HepG2 (cell line): ENCODE results near the gene DLX3. TPM values are rescaled to one million over a fixed set of nuclear protein-coding genes. Genes with fewer than 3 reads are reported as not detected.
A peak's percentile ranks its signal among the peaks of the same experiment; 100 is the strongest.

ENCODE experiments used
- CHD4 ChIP-seq: fragments of 200-600 bp; sonication (generic); IDR thresholded peaks from 2 replicates; pipeline ENCODE4 v1.7.0; 2017; ENCODE audit warnings: mild to moderate bottlenecking, low read length, borderline replicate concordance
- ETS1 ChIP-seq: sonication (generic); formaldehyde crosslinking; IDR thresholded peaks from 2 replicates; pipeline ENCODE4 v1.4.0; 2020; ENCODE audit warnings: missing genetic modification reagents
- GPN1 ChIP-seq: sonication (generic); formaldehyde crosslinking; IDR thresholded peaks from 2 replicates; pipeline ENCODE4 v1.5.1; 2020; ENCODE audit warnings: missing genetic modification reagents, borderline replicate concordance
- HNRNPK ChIP-seq: fragments of 200-400 bp; formaldehyde crosslinking; IDR thresholded peaks from 2 replicates; pipeline ENCODE4 v1.6.1; 2018; ENCODE audit warnings: low read length, low read depth, moderate library complexity, mild to moderate bottlenecking; ENCODE audit not compliant: poor library complexity, severe bottlenecking
- IKZF4 ChIP-seq: sonication (generic); formaldehyde crosslinking; IDR thresholded peaks from 2 replicates; pipeline ENCODE4 v1.5.1; 2020; ENCODE audit warnings: borderline replicate concordance, mild to moderate bottlenecking, low read depth, missing genetic modification reagents; ENCODE audit errors: not compliant biosample characterization
- NR0B2 ChIP-seq: sonication (generic); formaldehyde crosslinking; IDR thresholded peaks from 2 replicates; pipeline ENCODE4 v1.4.0; 2020; ENCODE audit warnings: mild to moderate bottlenecking, missing genetic modification reagents
- NR2C2 ChIP-seq: sonication (generic); formaldehyde crosslinking; IDR thresholded peaks from 2 replicates; pipeline ENCODE4 v1.4.0; 2020; ENCODE audit warnings: missing genetic modification reagents, mild to moderate bottlenecking, moderate library complexity, borderline replicate concordance
- POLR2AphosphoS2 ChIP-seq: IDR thresholded peaks from 2 replicates; pipeline ENCODE4 v1.6.1; 2011; ENCODE audit warnings: low read depth, low read length, improper control_type of control experiment
- RFX3 ChIP-seq: IDR thresholded peaks from 2 replicates; pipeline ENCODE4 v1.6.1; 2016; ENCODE audit warnings: missing biosample characterization, missing genetic modification reagents
- ZBTB3 ChIP-seq: sonication (generic); formaldehyde crosslinking; IDR thresholded peaks from 2 replicates; pipeline ENCODE4 v1.4.0; 2020; ENCODE audit warnings: low read depth, mild to moderate bottlenecking, moderate library complexity, missing genetic modification reagents, borderline replicate concordance
- ZFAT ChIP-seq: sonication (generic); formaldehyde crosslinking; conservative IDR thresholded peaks from 2 replicates; pipeline ENCODE4 v1.8.1; 2023; ENCODE audit warnings: missing genetic modification reagents, inconsistent platforms
- ZFP1 ChIP-seq: IDR thresholded peaks from 2 replicates; pipeline ENCODE4 v1.6.1; 2016
- ZFP82 ChIP-seq: sonication (generic); formaldehyde crosslinking; IDR thresholded peaks from 2 replicates; pipeline ENCODE4 v1.5.1; 2020; ENCODE audit warnings: mild to moderate bottlenecking, missing genetic modification reagents, borderline replicate concordance
- ZNF367 ChIP-seq: sonication (generic); formaldehyde crosslinking; IDR thresholded peaks from 2 replicates; pipeline ENCODE4 v1.4.0; 2020; ENCODE audit warnings: missing genetic modification reagents, borderline replicate concordance
- ZNF746 ChIP-seq: sonication (generic); formaldehyde crosslinking; IDR thresholded peaks from 2 replicates; pipeline ENCODE4 v1.8.0; 2022; ENCODE audit warnings: mild to moderate bottlenecking, missing genetic modification reagents
- ZNF776 ChIP-seq: sonication (generic); formaldehyde crosslinking; IDR thresholded peaks from 2 replicates; pipeline ENCODE4 v1.4.0; 2020; ENCODE audit warnings: mild to moderate bottlenecking, missing genetic modification reagents
- ZNF788 ChIP-seq: sonication (generic); formaldehyde crosslinking; IDR thresholded peaks from 2 replicates; pipeline ENCODE4 v1.5.0; 2020; ENCODE audit warnings: mild to moderate bottlenecking, missing genetic modification reagents, borderline replicate concordance
- ZNF800 ChIP-seq: sonication (generic); formaldehyde crosslinking; IDR thresholded peaks from 2 replicates; pipeline ENCODE4 v1.4.0; 2020; ENCODE audit warnings: missing genetic modification reagents
- polyA plus RNA-seq, 8 experiments: library from polyadenylated mRNA; depleted of rRNA in 3 of 8; stranded (reverse) in 7 of 8; unstranded in 1 of 8; fragments of >200 nt; fragmentation: Illumina TruSeq in 4 of 8; extraction: Trizol in 4 of 8; gene quantifications; 2 replicates each; pipeline versions ENCODE4 v1.2.1 to v1.2.3, GENCODE V29; 2011 to 2016; ENCODE audit warnings: low read depth in 4 of 8, missing spikeins in 1 of 8, mixed read lengths in 1 of 8; ENCODE audit not compliant: insufficient read depth in 1 of 8
- total RNA-seq, 5 experiments: library from RNA; depleted of rRNA; stranded (reverse); fragments of >200 nt; fragmentation: Illumina TruSeq; extraction: Trizol; gene quantifications; 2 replicates each; pipeline ENCODE4 v1.2.3, GENCODE V29; 2016; ENCODE audit warnings: low read depth in 1 of 5
- TF ChIP-seq, protein P1 (sequence below), 2 experiments: sonication (generic) in 1 of 2; formaldehyde crosslinking in 1 of 2; IDR thresholded peaks; 2 replicates each; pipeline versions ENCODE4 v1.4.0 to v1.6.1; 2018 to 2020; ENCODE audit warnings: missing genetic modification reagents in 2 of 2, borderline replicate concordance in 1 of 2, low read depth in 1 of 2, mild to moderate bottlenecking in 1 of 2, missing biosample characterization in 1 of 2
- TF ChIP-seq, protein P2 (sequence below): fragments of 450-650 bp; IDR thresholded peaks from 2 replicates; pipeline ENCODE4 v1.6.1; 2017

DLX3 gene
- total and polyA plus RNA-seq, 2 of the 13 experiments (the other 11 are each of a cell fraction or from before 2014, with no cell fraction given) = 0.03 TPM; not detected in 1

DNA sequence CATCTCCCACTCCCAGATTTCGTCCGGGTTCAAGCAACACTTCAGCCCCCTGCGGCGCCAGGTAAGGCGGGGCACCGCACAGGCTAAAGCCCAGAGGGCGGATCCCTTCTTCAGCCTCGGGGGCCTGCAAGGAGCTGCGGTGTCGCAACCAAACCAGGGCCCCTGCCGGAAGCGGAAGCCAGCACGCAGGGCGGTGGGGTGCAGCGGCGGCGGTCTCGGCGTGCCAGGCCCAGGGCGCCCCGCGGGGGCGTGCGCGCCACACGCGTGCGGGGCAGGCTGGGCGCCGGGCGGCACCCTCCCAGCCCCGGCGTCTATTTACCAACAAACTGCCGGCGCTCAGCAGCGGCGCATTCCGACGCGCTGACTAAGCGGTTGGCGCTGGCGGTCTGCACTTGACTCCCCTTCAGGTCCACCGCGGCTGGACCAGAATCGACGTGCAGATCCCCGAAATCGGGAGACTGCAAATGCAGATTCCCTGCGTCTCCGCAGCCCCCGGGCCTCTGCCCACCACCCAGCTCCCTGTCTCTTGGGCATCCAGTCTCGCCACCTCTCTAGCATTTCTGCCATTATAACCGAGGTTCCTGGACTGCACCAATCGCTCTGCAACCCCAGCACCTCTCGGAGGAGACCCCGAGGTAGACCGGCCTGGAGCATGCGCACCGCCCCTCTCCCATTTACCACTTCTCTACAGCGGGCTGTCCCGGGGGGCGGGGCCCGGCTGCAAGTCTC lies 26.5 kb downstream of the DLX3 start (continued):
- peak; percentile 46; the same call in 1 of the 2 replicates for TF ChIP-seq ZNF800 (CRISPR knock-in tag)
- 0 out of 2 replicates have a peak, but pooled peaks have one; percentile 36 for TF ChIP-seq ZNF788
- TF ChIP-seq CHD4 = no peak
- no peak for TF ChIP-seq ZFP1 (CRISPR knock-in tag)
- TF ChIP-seq POLR2AphosphoS2 = no peak
- TF ChIP-seq ZNF367 (CRISPR knock-in tag) = peak; percentile 30; the same call in 1 of the 2 replicates
- TF ChIP-seq ZFP82 (CRISPR knock-in tag) = no peak
- TF ChIP-seq ETS1 (CRISPR knock-in tag) = no peak
- peak; percentile 37; the same call in 1 of the 2 replicates for TF ChIP-seq NR2C2 (CRISPR knock-in tag)
- TF ChIP-seq ZBTB3 = no peak
- peak; percentile 37; the same call in 1 of the 2 replicates for TF ChIP-seq ZNF776 (CRISPR knock-in tag)
- TF ChIP-seq, protein P1, sequence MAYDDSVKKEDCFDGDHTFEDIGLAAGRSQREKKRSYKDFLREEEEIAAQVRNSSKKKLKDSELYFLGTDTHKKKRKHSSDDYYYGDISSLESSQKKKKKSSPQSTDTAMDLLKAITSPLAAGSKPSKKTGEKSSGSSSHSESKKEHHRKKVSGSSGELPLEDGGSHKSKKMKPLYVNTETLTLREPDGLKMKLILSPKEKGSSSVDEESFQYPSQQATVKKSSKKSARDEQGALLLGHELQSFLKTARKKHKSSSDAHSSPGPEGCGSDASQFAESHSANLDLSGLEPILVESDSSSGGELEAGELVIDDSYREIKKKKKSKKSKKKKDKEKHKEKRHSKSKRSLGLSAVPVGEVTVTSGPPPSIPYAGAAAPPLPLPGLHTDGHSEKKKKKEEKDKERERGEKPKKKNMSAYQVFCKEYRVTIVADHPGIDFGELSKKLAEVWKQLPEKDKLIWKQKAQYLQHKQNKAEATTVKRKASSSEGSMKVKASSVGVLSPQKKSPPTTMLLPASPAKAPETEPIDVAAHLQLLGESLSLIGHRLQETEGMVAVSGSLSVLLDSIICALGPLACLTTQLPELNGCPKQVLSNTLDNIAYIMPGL (CRISPR knock-in tag; IDR thresholded peaks at IDR 0.05; ENCODE audit: borderline replicate concordance in 1 of 2, low read depth in 1 of 2) = peak in 1 of 2 experiments; percentile 42; a peak in 2 of 4 replicates
- TF ChIP-seq RFX3 (CRISPR knock-in tag) = no peak
- TF ChIP-seq NR0B2 (CRISPR knock-in tag) = no peak; the same call in 1 of the 2 replicates
- TF ChIP-seq IKZF4 = no peak
- TF ChIP-seq, protein P2, sequence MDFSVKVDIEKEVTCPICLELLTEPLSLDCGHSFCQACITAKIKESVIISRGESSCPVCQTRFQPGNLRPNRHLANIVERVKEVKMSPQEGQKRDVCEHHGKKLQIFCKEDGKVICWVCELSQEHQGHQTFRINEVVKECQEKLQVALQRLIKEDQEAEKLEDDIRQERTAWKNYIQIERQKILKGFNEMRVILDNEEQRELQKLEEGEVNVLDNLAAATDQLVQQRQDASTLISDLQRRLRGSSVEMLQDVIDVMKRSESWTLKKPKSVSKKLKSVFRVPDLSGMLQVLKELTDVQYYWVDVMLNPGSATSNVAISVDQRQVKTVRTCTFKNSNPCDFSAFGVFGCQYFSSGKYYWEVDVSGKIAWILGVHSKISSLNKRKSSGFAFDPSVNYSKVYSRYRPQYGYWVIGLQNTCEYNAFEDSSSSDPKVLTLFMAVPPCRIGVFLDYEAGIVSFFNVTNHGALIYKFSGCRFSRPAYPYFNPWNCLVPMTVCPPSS = no peak
- TF ChIP-seq HNRNPK = no peak
- TF ChIP-seq ZNF746 (CRISPR knock-in tag) = no peak
- no peak for TF ChIP-seq GPN1
- no peak for TF ChIP-seq ZFAT (CRISPR knock-in tag)
